GM21515 (cell line): ENCODE results near the gene YARS1.

Experiments
- ATAC-seq: cut with Tn5 transposase; IDR thresholded peaks from one replicate; pipeline ENCODE4 v1.9.1; 2021; ENCODE audit not compliant: unreplicated experiment

YARS1 gene

GRCh38 chr1:32817159-32817814 lies at the start of gene YARS1, which contains the start of gene S100PBP:
Gene YARS1, minus strand, starts transcription at chr1:32817358. Its CDS starts 114 bp downstream, at chr1:32817244.
Gene S100PBP, plus strand, starts transcription at chr1:32817653. Its CDS starts 8,447 bp downstream, at chr1:32826100.
- ATAC-seq: peak; percentile 77

GRCh38 chr1:32865639-32866405 lies 48.7 kb upstream of the YARS1 start:
- no peak for ATAC-seq

DNA sequence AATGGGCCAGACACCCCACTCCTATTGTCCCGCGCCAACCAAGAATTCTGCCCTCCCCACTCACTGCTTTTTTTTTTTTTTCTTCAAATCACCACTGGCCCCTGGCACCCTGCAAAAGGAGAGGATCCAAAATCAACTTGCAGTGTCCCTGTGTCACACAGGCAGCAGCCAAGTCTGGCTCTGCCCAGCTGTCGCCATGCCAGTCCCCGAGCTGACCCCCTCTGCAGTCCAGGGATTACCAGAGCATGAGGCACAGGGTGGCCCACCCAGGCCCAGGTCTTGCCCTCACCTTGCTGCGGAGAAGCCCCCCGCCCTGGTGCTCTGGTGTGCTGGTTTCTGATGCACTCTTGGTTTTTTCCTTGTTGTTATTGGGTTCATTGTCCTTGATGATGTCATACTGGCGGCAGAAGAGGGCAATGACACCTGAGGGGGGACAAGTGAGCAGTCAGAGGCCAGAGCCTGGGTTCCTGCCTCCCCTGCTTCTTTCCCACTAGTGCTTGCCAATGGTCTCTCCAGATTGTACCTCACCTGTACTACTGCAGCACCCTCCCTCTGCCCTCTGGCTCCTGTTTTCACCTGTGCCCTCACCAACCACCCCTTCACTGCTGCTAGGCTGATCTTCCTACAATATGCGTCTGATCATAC lies 47.3 kb upstream of the YARS1 start:
- ATAC-seq: no peak

- ATAC-seq: no peak
Observed at GRCh38 chr1:32863881-32864245, 46.7 kb upstream of the YARS1 start.

DNA sequence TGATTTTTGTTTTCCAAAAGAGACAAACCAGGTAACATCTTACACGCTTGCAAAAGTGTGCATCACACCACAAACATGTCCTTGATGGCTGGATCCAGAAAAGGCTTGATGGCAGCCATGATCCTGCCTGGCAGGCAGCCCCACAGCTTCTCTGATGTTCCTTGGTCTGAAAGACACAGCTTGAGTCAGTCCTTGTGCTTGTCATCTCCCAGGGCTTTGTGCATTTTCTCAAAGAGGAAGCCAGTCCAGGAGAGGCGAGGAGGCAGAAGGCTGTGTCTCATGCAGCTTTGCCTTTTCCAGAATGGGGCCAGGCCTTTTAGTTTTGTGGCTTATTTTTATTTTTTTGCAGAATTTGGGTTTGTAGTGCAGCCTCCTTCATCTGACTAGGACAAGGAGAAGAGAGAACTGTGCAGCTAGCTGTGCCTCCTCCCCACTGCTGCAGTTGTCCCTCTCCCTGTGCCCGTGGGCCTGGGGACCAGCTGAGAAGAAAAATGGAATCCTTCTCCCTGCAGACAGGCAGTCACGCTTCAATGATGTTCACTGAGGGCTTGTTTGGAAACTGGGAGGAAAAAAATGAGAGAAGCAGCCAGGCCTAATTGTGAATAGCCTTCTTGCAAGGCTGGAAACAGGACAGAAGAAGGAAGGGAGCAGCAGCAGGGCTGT lies 46.2 kb upstream of the YARS1 start:
- no peak for ATAC-seq

DNA sequence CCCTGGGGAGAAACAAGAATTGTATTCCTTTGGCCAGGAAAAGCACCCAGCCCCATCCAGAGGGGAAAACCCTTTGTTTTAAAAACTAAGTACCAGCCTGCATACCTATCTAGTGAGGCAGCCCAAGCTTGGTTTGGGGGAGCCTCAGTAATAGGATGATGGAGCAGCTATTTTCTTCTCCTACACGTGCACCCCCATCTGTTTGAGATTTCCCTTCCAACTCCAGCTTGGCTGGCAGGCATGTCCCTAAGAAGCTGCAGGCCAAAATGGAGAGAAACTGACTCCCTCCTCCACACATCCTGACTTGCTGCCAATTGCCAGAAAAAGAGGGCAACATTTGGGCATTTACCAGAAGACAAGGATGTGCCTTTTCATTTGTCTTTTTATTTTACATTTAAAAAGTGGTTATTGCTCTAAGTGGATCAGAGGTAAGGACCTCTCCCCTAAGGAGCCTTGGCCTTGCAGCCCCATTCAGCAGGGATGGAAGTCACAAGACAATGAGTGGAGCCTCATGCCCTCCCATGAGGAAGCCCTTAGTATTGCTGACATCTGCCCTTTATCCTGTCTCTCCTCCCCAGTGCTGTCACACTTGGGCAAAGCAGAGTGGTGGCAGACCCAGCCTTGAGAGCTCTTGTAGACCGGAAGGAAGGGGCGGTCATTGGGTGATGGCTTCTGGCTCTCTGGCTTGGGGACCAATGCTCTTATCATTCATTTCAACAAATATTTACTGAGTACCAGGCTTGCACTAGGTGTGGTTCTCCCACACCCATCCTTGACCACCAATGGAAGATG lies 44.9 kb upstream of the YARS1 start:
- no peak for ATAC-seq

DNA sequence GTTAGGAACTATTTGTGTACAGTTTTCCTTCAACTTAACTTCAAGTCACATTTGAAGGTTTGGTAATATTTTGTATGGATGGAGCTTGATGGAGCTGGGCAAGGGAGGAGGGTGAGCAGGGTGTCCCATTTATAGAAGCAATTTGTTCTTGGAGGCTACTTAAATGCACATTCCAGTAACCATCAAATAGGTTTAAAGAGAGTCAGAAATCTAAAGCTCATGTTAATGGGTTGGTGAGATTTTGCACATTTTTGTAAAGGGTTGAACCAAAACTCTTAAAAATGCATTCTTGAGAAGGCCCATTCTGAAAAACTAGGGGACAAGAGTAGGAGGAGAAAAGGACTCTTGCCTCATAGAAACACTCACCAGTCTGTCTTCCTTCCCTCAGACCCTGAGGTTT lies 43.4 kb upstream of the YARS1 start:
- no peak for ATAC-seq

GRCh38 chr1:32859915-32860314 lies 42.8 kb upstream of the YARS1 start:
- no peak for ATAC-seq

- no peak for ATAC-seq
Observed at GRCh38 chr1:32858791-32859190, 41.6 kb upstream of the YARS1 start.

DNA sequence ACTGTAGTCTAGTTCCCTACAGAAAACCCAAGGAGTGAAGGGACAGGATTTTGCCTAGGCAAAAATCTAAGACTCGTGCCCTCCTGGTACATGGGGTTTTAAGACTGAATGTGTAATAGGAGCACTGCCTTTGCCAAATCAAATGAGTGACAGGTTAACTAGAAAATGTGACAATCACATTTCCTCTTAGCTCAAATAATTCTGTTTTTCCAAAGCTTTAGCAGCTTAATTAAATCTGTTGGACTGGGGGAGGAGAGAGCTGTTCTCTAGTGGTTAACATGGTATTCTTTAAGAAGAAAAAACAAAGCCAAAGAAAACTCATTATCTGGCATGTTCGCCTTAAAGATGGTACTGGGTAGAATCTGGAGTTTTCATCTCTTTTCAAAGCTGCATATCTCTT lies 41.0 kb upstream of the YARS1 start:
- no peak for ATAC-seq

GRCh38 chr1:32855861-32856617 lies 38.9 kb upstream of the YARS1 start:
- ATAC-seq: no peak

- ATAC-seq: no peak
Observed at GRCh38 chr1:32848354-32849063, 31.4 kb upstream of the YARS1 start.

DNA sequence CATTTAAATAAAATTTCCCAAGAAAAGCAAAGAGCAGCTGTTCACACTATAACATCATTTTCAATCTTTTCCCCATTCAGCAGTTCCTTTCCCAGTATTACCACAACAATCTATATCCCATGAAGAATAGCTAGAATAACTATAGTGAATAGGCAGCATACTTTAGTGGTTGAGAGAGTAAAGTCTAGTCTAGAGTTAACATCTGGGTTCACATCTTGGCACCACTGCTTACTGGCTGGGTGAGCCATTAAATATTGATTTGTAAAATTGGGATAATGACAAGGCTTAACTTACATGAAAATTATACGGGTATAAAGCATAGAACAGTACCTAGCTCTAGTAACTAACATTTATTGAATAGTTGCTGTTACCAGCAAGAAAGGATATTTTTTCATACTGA lies 14.7 kb upstream of the YARS1 start:
- no peak for ATAC-seq

DNA sequence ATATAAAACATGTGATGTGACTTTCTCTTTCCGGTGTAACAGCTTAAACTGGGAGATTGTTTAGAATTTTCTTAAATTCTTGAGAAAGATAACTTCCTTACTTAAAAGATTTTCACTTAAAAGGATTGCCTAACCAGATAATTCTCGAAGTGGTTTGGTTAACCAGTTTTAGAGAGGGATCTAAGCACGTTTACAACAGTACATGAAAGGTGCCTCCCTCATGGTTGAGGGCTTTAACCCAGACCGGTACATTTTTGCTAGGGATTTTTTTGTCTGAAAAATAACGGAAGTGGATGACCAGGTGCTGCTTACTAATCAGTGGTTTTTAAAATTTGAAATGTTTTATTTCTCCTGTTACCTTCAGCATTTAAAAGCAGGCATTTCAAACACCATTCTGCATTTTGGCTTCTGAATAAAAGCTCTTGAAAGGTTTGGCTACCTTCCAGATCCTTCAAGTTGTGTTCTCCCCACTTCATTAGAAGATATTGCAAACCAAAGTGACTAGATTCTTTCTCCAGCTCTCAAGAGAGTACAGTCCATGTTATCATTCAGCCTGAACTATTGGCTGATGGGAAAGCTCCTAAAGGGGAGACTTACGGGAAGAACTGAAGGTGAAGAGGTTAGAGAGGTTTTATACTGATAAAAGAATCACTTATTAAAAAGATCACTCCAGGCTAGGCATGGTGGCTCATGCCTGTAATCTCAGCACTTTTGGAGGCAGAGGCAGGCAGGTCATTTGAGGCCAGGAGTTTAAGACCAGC lies 13.1 kb upstream of the YARS1 start:
- no peak for ATAC-seq

GRCh38 chr1:32828341-32828740 lies 11.2 kb upstream of the YARS1 start:
- ATAC-seq: no peak

DNA sequence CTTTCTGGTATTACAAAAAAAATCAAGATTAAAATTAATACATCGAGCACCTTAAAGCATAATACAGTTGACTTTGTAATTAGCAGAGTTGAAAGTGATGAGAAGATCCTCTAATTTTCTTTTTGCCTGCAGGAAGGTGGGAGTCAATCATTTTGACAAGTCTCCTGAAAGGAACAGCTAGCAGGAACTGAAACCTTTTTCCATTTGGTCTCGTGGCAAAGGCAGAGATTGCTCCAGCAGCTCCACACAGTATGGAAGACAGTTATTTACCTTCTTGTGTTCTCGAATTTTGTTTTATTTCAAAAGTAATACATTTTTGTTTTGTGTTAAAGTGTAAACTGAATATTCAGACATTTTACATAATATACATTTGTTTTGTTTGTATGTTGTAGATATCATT lies 8.0 kb upstream of the YARS1 start:
- no peak for ATAC-seq

DNA sequence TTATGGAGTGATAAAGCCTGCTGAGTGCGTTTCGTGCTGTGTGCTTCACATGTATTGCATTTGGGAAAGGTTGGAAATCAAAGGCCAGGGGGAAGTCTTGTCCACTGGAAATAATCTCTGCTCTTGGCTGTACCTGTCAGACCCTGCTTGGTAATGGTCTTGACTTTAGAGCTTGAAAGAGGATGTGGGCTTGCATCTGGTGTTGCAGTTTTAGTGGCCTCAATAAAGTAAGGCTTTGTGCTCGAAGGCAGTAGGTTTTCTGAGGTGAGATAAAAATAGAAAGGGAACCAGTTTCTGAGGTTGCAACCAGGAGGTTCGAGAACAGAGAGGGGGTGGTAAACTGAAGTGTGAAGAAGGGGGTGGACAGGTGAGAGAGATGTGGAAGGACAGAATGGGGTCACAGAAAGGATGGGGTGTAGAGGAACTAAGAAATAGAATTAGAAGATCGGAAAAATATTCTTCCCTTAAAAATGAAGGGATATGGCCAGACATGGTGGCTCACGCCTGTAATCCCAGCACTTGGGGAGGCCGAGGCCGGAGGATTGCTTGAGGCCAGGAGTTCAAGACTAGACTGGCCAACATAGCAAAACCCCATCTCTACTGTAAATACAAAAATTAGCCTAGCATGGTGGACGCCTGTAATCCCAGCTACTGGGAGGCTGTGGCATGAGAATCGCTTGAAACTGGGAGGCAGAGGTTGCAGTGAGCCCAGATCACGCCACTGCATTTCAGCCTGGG lies 1.8 kb upstream of the YARS1 start:
- ATAC-seq: peak; percentile 40
